ENCODE measurements around the gene KRTAP5-5.

The KRTAP5-5 gene

DNA sequence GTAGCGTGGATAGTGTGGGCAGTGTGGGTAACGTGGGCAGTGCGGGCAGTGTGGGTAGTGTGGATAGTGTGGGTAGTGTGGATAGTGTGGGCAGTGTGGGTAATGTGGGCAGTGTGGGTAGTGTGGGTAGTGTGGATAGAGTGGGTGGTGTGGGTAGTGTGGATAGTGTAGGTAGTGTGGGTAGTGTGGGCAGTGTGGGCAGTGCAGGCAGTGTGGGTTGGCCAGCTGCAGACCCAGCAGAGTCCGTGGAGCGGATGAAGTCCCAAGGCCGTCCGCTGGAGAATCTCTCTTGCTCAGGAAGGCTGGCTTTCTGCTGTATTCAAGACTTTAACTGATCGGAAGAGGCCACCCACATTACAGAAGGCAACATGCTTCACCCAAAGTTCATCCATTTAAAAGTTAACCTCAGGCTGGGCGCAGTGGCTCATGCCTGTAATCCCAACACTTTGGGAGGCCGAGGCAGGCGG lies 41.4 kb downstream of the KRTAP5-5 start:
- no peak for TF ChIP-seq REST (IDR thresholded peaks at IDR 0.05; ENCODE audit: insufficient read depth in 1 of 2, low read depth in 2 of 2, low read length in 2 of 2)
- TF ChIP-seq FOXP2 (optimal IDR thresholded peaks at IDR 0.05; ENCODE audit: borderline replicate concordance, extremely low read depth, extremely low read length, insufficient read depth), result no peak
- TF ChIP-seq TAF1 (IDR thresholded peaks at IDR 0.05; ENCODE audit: borderline replicate concordance, insufficient read depth, low read length), result no peak
- no peak for TF ChIP-seq POLR2AphosphoS5 (IDR thresholded peaks at IDR 0.05; ENCODE audit: low read depth, low read length)
- no peak for TF ChIP-seq SIN3A (IDR thresholded peaks at IDR 0.05; ENCODE audit: borderline replicate concordance, insufficient read depth, low read length)

DNA sequence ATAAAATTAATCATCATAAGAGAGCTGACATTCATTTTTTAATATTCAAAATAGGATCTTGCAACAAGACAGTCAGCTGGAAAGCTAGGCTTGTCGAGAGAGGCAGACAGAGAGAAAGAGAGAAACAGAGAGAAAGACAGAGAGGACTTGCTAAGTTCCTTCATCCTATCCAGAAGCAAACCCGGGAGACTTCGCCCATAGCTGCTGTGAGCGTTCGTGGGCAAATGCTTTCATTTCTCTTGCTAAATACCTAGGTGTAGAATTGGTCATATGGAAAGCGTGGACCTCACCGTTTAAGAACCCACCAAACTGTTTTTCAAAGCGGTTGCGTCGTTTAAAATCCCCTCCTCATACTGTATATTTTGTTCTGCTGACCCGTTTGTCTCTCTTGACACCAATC lies 42.1 kb downstream of the KRTAP5-5 start:
- TF ChIP-seq FOXP2 (optimal IDR thresholded peaks at IDR 0.05; ENCODE audit: borderline replicate concordance, extremely low read depth, extremely low read length, insufficient read depth) (no peak), POLR2AphosphoS5 (IDR thresholded peaks at IDR 0.05; ENCODE audit: low read depth, low read length) (no peak), SIN3A (IDR thresholded peaks at IDR 0.05; ENCODE audit: borderline replicate concordance, insufficient read depth, low read length) (no peak), REST (IDR thresholded peaks at IDR 0.05; ENCODE audit: insufficient read depth in 1 of 2, low read depth in 2 of 2, low read length in 2 of 2) (no peak), TAF1 (IDR thresholded peaks at IDR 0.05; ENCODE audit: borderline replicate concordance, insufficient read depth, low read length) (no peak)

GRCh38 chr11:1672613-1673350 lies 43.2 kb downstream of the KRTAP5-5 start:
- TF ChIP-seq SIN3A (IDR thresholded peaks at IDR 0.05; ENCODE audit: borderline replicate concordance, insufficient read depth, low read length), result no peak
- no peak for TF ChIP-seq TAF1 (IDR thresholded peaks at IDR 0.05; ENCODE audit: borderline replicate concordance, insufficient read depth, low read length)
- no peak for TF ChIP-seq POLR2AphosphoS5 (IDR thresholded peaks at IDR 0.05; ENCODE audit: low read depth, low read length)
- TF ChIP-seq FOXP2 (optimal IDR thresholded peaks at IDR 0.05; ENCODE audit: borderline replicate concordance, extremely low read depth, extremely low read length, insufficient read depth), result no peak
- TF ChIP-seq REST (IDR thresholded peaks at IDR 0.05; ENCODE audit: insufficient read depth in 1 of 2, low read depth in 2 of 2, low read length in 2 of 2), result no peak

GRCh38 chr11:1673446-1674172 lies 44.0 kb downstream of the KRTAP5-5 start:
- no peak for TF ChIP-seq REST (IDR thresholded peaks at IDR 0.05; ENCODE audit: insufficient read depth in 1 of 2, low read depth in 2 of 2, low read length in 2 of 2)
- TF ChIP-seq POLR2AphosphoS5 (IDR thresholded peaks at IDR 0.05; ENCODE audit: low read depth, low read length), result no peak
- no peak for TF ChIP-seq TAF1 (IDR thresholded peaks at IDR 0.05; ENCODE audit: borderline replicate concordance, insufficient read depth, low read length)
- no peak for TF ChIP-seq FOXP2 (optimal IDR thresholded peaks at IDR 0.05; ENCODE audit: borderline replicate concordance, extremely low read depth, extremely low read length, insufficient read depth)
- TF ChIP-seq SIN3A (IDR thresholded peaks at IDR 0.05; ENCODE audit: borderline replicate concordance, insufficient read depth, low read length), result no peak

Measured in PFSK-1 (cell line).